Left cardiac atrium (tissue), 4 donors: ENCODE results near the gene CNNM1. TPM values are rescaled to one million over a fixed set of nuclear protein-coding genes. Genes with fewer than 3 reads are reported as not detected.

ENCODE experiments used
- ATAC-seq, 2 donors: fragments of 200-7000 bp; cut with Tn5 transposase; one replicate each; pipeline ENCODE4 v1.9.1; 2020; ENCODE audit warnings: mild to moderate bottlenecking in 2 of 2, moderate library complexity in 2 of 2
- DNase-seq: peaks from one replicate; pipeline ENCODE4 v3.0.0-alpha.2; 2020
- intact Hi-C, 2 donors: fragments of 100-400 bp; cut with DNase I; formaldehyde crosslinking; loops; one replicate each; pipeline versions ENCODE4 v1.14.1 to v1.15.1; 2022 to 2023
- total RNA-seq, 2 donors: library from RNA; stranded (reverse); fragmentation: NEBNext Ultra II Directional; extraction: Animal tissue kit (Norgen Biotek cat#: 25700); gene quantifications; one replicate each; pipeline ENCODE4 v1.2.1, GENCODE V29; 2021
- donor health status: DM: no; HTN: yes; CAD: no.
- donor health status: DM: no; HTN: yes; CAD: no; lungs with severe emphysema.
- donor health status: DM: yes; HTN: yes; CAD: no.
- donor health status: Dilated cardiomyopathy.

Gene CNNM1
- total RNA-seq, 2 donors from 2014 or later: 0.05 to 0.15 TPM

GRCh38 chr10:99330347-99330924 is 1.3 kb downstream of the CNNM1 start:
- DNase-seq (peak; percentile 43), ATAC-seq (peak; percentile 36 to 43)
- intact Hi-C loops: no loop called here

GRCh38 chr10:99331207-99331803 is 2.1 kb downstream of the CNNM1 start:
- DNase-seq (no peak), ATAC-seq (no peak)
- intact Hi-C loops: no loop called here

GRCh38 chr10:99337311-99337811 is 8.2 kb downstream of the CNNM1 start:
- intact Hi-C loops: no loop called here
- DNase-seq (no peak), ATAC-seq (peak in 1 of 2 donors; percentile 52)

GRCh38 chr10:99337901-99338300 is 8.7 kb downstream of the CNNM1 start:
- DNase-seq (no peak), ATAC-seq (no peak)
- intact Hi-C loops: no loop called here

GRCh38 chr10:99339077-99339476 is 9.9 kb downstream of the CNNM1 start:
- ATAC-seq (no peak), DNase-seq (no peak)
- intact Hi-C loops: no loop called here

- intact Hi-C loops: no loop called here
- DNase-seq (no peak), ATAC-seq (no peak)
Observed at GRCh38 chr10:99339563-99340047, 10.4 kb downstream of the CNNM1 start.

- intact Hi-C loops: no loop called here
- DNase-seq (no peak), ATAC-seq (no peak)
Observed at GRCh38 chr10:99340650-99341049, 11.5 kb downstream of the CNNM1 start.

GRCh38 chr10:99341248-99341647 is 12.1 kb downstream of the CNNM1 start:
- no peak for DNase-seq

GRCh38 chr10:99341860-99342490 is 12.8 kb downstream of the CNNM1 start:
- intact Hi-C loops: no loop called here
- ATAC-seq (peak; percentile 67 to 70), DNase-seq (no peak)

More at GRCh38 chr10:99341248-99341647, 12.1 kb downstream of the CNNM1 start:
- no peak for ATAC-seq
- intact Hi-C loops: no loop called here

- DNase-seq: no peak
- intact Hi-C loops: no loop called here
- ATAC-seq: no peak
Observed at GRCh38 chr10:99343262-99343661, 14.1 kb downstream of the CNNM1 start.

GRCh38 chr10:99344715-99345114 is 15.6 kb downstream of the CNNM1 start:
- intact Hi-C loops: no loop called here
- ATAC-seq (peak in 1 of 2 donors; percentile 44), DNase-seq (no peak)

GRCh38 chr10:99345350-99345749 is 16.2 kb downstream of the CNNM1 start:
- intact Hi-C loops: no loop called here
- ATAC-seq (no peak), DNase-seq (no peak)

- intact Hi-C loops: no loop called here
- DNase-seq (no peak), ATAC-seq (no peak)
Observed at GRCh38 chr10:99346247-99346646, 17.1 kb downstream of the CNNM1 start.

- ATAC-seq: no peak
- intact Hi-C loops: no loop called here
- no peak for DNase-seq
Observed at GRCh38 chr10:99347672-99348071, 18.5 kb downstream of the CNNM1 start.

- no peak for DNase-seq
- intact Hi-C loops: no loop called here
- no peak for ATAC-seq
Observed at GRCh38 chr10:99353182-99353581, 24.0 kb downstream of the CNNM1 start.

- no peak for DNase-seq
- no peak for ATAC-seq
- intact Hi-C loops: no loop called here
Observed at GRCh38 chr10:99357691-99358090, 28.5 kb downstream of the CNNM1 start.

- no peak for ATAC-seq
- no peak for DNase-seq
- intact Hi-C loops: no loop called here
Observed at GRCh38 chr10:99358101-99358500, 28.9 kb downstream of the CNNM1 start.

GRCh38 chr10:99360934-99361333 is 31.8 kb downstream of the CNNM1 start:
- intact Hi-C loops: loop anchor here in 1 of 2 donors (10.0 kb wide), 1 partner anchor 896 kb away; no protein-coding TSS in a partner anchor
- DNase-seq (no peak), ATAC-seq (no peak)

- intact Hi-C loops: loop anchor here in 1 of 2 donors (10.0 kb wide), 1 partner anchor 899 kb away; no protein-coding TSS in a partner anchor
- ATAC-seq (no peak), DNase-seq (no peak)
Observed at GRCh38 chr10:99364125-99364524, 35.0 kb downstream of the CNNM1 start.

GRCh38 chr10:99365311-99365710 is 36.2 kb downstream of the CNNM1 start:
- ATAC-seq: no peak
- intact Hi-C loops: loop anchor here in 1 of 2 donors (10.0 kb wide), 1 partner anchor 901 kb away; no protein-coding TSS in a partner anchor
- DNase-seq: no peak
